HG02943 (cell line): ENCODE measurements around the gene KLHL9.
A peak's percentile ranks its signal among the peaks of the same experiment; 100 is the strongest.
"Not testable (repeated sequence)": the region's sequence is repeated elsewhere in the genome, so short reads cannot be mapped to it uniquely, and the experiment has no call there.

Experiments
- ATAC-seq: cut with Tn5 transposase; IDR thresholded peaks from one replicate; pipeline ENCODE4 v1.9.1; 2021; ENCODE audit warnings: mild to moderate bottlenecking, low read depth, moderate library complexity; ENCODE audit not compliant: unreplicated experiment

KLHL9 gene, protein sequence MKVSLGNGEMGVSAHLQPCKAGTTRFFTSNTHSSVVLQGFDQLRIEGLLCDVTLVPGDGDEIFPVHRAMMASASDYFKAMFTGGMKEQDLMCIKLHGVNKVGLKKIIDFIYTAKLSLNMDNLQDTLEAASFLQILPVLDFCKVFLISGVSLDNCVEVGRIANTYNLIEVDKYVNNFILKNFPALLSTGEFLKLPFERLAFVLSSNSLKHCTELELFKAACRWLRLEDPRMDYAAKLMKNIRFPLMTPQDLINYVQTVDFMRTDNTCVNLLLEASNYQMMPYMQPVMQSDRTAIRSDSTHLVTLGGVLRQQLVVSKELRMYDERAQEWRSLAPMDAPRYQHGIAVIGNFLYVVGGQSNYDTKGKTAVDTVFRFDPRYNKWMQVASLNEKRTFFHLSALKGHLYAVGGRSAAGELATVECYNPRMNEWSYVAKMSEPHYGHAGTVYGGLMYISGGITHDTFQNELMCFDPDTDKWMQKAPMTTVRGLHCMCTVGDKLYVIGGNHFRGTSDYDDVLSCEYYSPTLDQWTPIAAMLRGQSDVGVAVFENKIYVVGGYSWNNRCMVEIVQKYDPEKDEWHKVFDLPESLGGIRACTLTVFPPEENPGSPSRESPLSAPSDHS

DNA sequence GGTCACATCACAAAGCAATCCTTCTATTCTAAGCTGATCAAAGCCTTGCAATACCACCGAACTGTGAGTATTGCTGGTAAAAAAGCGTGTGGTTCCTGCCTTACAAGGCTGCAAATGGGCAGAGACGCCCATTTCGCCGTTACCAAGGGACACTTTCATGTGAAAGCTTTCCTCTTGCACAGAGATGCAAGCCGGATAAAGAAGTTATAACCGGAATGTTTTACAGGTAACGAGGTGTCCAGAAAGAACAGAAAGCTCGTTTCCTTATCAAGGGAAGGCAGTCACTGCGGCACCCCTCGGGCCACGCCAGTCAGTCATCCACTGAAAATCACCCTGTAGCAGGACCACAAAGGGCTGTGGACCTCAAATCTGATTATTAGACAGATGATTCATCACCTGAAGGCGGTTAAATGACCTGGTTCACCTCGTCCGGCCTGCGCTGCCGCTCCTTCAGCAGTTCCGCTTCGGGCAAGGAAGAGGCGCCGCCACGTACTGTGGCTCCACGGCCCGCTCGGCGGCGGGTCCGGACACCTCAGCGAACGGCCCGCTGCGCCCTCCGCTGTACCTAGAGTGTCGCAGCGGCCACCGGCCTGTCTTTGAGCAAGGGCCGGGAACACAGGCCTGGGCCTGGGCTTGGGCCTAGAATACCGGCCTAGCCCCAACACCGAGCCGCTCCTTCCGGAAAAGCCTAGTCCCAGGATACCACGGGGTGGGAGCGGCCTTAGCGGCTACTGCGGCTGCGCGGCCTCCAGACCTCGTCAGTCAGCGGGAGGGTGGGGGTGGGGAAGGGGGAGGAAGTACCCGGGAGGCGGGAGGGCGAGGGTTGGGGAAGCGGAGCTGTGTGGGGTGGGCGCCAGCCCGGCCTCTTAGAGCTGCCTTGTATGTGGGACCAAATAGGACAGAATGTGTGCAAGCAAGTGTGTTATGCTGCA lies at the start of gene KLHL9:
Gene KLHL9 (minus strand): TSS at position 704 of the 932 bp plus-strand sequence. CDS start 545 bp downstream, at position 159.
- ATAC-seq, result peak; percentile 86

DNA sequence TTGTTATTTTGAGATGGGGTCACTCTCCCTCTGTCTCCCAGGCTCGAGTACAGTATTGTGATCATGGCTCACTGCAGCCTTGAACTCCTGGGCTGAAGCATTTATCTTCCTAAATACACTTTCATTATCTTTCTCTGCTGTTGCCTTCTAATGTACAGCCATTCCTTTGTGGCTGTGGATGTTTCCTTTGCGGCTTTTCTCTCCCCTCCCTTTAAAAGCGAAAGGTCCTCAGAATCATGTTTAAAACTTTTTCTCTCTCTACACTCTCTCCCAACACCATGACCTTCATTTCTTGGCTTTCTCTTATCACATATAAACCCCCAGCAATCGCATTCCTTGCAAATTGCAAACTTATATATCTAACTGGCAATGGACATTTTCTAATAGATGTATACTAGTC lies 48.4 kb upstream of the KLHL9 start:
- no peak for ATAC-seq

DNA sequence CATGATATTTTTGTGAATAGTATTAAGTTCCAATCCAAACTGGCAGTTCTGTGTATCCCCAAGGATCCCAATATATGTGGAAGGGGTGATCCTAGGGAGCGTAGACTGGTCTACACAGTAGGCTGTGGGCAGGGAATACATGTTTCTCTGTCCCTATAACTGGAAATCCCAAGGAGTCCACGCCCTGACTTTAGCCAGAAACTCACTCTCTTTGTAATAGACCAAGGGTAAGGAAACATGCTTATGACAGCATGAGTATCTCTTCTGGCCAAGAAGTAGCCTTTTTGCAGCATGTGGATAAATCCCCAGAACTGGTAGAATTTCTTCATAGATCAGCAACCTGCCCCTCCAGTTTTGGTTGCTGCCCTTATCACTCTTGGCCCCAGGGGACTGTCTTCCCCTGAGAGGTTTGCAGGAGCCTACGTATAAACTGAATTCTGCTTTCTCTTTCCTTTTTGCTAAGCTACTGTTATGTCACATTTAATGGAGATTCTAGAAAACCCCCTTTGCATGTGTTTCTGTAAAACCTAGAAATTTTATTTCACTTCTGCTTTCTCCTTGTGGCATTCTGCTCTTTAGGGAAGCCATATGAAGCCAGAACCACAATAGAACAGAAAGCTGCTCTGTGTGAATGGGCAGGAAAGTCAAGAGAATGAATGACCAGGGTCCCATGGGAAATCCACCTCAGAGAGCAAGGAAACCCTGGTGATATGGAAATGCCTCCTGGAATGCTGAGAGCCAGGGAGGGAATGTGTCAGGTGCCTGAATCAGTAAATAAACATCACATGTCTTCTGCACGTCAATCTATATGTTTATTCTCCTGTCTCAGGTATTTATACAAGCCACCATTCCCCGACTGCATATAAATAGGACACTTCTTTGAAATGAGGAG lies 46.5 kb upstream of the KLHL9 start:
- peak; percentile 98 for ATAC-seq

DNA sequence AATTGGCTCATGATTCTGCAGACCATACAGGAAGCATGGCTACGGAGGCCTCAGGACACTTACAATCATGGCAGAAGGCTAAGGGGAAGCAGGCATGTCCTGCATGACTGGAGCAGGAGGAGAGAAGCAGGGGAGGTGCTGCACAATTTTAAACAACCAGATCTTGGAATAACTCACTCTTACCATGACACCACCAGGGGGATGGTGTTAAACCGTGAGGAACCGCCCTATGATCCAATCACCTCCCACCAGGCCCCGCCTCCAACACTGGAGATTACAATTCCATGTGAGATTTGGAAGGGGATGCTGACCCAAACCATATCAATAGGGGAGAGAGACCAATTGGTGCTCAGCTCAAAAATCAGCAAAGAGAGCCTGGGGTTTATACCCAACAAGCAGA lies 36.3 kb upstream of the KLHL9 start:
- ATAC-seq, result not testable (repeated sequence)

DNA sequence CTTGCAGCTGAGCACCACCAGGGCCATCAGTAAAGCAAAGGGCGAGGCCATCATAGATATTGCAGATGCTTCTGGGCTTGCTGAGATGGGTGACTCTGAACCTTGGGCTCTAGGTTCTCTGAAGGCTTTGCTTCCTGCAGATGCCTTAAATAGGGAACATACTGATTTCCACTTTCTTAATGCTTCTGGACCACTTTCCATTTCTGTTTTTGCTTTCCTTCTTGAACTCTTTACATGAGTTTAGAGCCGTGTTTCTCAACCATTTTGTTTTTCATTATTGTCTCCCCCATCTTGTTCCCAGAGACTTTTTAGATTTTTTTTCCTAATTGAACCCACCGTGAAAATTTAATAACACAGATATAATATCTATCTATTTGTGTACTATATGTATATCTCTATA lies 32.8 kb upstream of the KLHL9 start, which contains the start of gene IFNA13:
Gene IFNA13 (minus strand): TSS at position 101 of the 400 bp plus-strand sequence. CDS start 47 bp downstream, at position 54.
- ATAC-seq, result no peak

DNA sequence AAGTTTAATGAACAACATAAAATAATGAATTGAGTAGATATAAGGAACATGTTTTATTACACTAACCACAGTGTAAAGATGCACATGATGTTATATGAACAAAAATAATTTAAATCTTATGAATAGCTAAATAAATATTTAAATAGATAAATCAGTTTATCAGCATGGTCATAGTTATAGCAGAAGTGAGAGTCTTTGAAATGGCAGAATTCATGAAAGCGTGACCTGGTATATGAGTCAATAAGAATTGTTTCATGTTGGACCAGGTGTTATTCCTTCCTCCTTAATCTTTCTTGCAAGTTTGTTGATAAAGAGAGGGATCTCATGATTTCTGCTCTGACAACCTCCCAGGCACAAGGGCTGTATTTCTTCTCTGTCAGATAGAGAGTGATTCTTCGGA lies 32.0 kb upstream of the KLHL9 start:
- not testable (repeated sequence) for ATAC-seq

DNA sequence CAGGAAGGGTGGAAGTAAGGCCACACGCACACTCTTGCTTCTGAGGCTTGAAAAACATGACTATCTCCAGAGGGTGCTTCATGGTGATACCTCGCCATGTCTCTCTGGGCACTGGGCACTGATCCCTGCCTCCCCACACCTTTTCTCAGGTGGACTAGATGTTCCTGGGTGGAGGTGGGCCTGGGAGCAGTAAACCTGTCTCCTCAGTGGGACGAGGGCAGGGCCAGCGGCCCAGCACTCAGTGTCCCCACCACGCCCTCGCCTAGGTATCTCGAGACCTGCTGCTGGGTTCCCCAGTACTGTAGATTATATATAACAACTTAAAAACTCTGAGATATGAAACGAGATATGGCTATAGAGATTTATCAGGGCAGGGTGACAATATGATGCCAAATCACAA lies 27.1 kb upstream of the KLHL9 start:
- no peak for ATAC-seq

DNA sequence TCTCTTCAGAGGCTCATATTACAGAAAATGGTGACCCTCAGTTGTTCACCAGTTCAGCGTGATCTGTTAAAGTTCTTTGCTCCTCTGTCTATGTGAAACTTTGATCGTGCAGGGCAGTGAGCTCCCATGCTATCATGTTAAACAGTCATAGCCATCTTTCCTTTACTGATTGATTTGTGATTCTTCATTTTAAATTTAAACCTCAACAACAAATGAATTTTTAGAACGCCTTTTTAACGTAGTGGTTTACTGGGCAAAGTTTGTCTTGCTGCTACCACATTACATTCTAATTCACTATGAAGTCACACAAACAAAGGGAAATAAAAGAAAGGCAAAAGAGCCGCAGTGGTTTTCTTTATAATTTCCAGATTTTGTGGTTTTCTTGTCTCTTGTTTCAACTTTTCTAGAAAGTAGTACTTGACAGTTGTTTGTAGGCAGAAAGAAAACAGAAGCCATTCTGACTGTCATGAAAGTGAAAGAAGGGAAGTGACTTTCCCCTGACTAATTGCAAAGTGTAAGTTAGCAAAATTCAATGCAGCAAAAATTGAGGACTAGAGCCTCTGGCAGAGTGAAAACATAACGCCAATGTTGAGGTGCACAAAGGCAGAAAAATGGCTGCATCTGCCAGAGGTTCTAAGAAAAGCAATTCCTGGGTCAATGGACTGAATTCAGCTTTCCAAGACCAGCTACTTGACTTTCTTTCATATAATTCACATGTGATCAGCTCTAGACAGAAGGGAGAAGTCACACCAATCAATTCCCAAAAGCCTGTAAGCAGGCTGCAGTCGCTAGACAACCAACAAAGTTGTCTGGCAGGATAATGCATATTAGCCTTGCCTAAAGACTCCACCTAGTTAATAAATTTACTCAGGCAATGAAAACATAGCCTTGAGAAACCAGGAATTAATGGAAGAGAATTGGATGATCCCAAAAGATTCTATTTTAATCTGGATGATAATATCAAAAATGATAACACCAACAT lies 22.6 kb upstream of the KLHL9 start:
- ATAC-seq, result peak; percentile 78

DNA sequence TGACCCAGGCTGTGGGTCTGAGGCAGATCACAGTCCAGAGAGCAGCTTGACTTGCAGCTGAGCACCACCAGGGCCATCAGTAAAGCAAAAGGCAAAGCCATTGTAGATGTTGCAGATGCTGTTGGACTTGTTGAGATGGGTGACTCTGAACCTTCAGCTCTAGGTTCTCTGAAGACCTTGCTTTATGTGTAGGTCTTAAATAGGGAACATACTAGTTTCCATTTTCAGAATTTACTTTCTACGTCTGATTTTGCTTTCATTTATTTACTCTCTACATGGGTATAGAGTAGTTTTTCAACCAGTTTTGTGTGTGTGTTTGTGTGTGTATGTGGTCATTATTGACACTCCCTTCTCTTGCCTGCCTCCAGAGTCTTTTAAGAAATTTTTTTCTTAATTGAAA lies 15.6 kb upstream of the KLHL9 start, which contains the start of gene IFNA6:
Gene IFNA6 (minus strand): TSS at position 101 of the 400 bp plus-strand sequence. CDS start 0 bp downstream, at position 101.
- no peak for ATAC-seq

DNA sequence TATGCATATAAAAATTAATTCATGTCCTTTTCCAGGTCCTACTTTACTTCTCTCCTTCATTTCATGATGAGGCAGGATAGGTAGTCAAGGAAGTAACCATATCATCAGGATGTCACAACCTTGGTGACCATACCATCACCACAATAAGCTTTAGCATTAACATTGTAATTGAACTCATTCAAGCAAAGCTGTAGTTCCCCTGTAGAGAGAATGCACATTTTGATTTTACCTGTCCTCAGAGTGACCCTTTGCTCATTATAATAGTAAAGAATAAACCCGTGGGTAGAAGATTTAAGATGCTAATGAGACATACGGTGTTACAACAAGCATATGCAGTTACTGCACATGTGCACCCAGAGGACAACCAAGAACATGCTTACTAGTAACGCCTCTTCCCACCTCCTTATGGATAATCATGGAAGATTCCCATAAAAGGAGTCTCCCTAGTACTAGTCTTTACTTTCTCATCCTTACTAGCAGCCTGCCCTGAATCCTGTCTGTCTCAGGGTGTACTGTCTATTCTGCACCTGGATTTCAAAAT lies 13.3 kb upstream of the KLHL9 start:
- ATAC-seq, result no peak

DNA sequence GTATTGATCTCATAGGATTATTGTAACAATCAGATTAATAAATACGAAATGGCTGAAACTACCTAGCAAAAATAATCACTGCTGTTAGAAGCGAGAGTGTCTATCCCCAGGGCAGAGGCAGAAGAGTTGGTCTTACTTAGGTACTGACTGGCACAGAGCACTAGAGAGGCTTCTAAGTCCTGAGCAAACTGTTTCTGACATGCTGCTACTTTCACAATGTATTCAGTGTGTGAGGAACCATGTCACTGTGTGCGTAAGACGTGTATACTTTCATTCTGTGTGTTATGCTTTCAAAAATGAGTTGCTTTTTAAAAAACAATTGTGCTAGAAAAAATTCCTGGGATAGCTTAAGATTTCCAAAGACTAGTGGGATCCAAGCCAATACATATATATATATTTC lies 5.5 kb upstream of the KLHL9 start:
- ATAC-seq, result no peak

DNA sequence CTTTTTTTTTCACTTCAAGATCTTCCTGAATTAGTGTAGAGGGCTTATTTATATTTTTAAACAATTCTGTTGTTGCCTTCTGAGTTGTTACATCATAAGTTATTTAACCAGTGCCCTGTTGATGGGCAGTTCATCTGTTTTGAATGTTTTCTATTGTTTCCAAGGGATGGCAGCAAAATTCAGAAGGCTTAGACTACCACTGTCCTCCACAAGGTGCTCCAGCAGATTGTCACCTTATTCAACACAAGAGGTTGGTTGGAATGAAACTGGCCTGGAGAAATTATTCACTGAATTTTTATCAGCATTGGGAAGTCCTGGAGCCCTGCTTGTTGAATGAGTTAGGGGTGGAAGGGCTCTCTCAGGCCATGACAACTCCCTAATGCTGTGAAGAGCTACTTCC lies 1.3 kb upstream of the KLHL9 start:
- no peak for ATAC-seq

DNA sequence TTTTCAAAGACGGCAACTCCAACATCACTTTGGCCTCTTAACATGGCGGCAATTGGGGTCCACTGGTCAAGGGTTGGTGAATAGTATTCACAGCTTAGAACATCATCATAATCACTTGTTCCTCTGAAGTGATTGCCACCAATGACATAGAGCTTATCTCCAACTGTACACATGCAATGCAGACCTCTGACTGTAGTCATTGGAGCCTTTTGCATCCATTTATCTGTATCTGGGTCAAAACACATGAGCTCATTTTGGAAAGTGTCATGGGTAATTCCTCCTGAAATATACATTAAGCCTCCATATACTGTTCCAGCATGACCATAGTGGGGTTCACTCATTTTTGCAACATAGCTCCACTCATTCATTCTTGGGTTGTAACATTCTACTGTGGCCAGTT lies 2.0 kb downstream of the KLHL9 start:
- no peak for ATAC-seq

DNA sequence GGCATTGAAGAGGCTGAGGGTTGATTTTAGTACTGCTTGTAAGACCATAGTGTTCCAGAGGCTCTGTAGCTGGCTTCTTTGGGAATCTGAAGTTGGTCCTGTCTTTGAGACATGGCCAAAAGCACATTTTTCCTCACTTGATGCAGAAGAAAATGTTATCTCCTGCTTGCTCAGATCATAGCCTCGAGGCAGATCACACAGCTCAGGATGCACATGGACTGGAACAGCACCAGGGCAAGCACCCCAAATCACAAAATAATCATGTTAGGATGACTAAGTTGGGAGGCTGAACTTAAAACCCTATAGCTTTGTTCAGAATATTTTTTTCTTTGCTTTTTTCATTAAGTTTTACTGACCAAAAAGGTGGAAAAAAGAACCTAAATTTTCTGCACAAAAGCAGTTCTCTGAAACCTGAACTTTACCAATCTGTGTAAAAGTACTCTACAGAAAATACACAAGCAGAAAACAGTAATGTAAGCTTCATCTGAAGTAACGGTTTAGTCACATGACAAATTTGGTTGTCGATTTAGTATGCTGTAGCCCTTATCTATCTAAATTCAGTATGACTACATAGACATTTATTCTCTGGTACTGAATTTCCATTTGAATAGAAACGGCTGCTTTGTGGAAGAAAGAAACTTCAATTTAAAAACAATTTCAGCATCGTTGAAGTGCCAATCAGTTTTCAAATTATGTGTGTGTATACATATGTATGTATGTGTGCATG lies 3.4 kb downstream of the KLHL9 start:
- ATAC-seq, result no peak

DNA sequence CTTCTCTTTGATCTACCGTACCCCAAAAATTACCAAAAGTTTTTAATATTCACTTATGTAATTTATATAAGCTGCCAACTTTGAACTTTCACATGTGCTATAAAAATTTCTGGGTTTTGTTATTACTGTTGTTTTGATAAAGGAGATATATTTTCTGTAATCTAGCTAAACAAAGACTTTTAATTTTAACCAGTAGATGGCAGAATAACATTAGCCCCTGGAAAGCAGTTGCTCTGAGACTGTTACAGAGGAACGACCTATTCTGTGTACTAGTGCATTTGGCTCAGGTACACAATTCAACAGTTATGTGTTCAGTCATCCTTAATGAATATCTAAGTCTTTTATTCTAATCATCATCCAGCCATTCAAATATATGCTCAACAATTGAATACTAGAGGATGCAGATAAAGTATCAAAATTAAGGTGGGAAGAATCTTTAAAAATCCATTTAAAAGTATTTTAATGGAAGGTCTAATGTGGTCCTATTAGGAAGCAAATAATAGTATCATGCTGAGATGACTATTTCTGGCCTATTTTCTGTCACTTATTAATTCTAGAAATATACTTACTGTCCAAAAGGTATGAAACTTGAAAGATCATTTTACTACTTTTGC lies 8.6 kb downstream of the KLHL9 start:
- peak; percentile 71 for ATAC-seq

DNA sequence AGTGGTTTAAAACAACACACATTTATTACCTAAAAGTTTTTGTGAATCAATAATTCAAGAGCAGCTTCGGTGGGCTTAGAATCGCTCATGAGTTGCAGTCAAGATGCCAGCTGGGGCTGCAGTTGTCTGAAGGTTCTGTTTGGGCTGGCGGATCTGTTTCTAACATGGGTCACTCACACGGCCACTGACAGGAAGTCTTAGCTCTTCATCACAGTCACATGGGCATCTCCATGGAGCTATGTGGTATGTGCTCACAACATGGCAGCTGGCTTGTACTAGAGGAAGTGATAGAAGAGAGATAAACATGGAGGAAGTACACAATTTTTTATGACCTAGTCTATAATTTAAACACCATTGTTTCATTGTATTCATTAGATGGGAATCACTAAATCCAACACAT lies 11.2 kb downstream of the KLHL9 start:
- ATAC-seq, result no peak

DNA sequence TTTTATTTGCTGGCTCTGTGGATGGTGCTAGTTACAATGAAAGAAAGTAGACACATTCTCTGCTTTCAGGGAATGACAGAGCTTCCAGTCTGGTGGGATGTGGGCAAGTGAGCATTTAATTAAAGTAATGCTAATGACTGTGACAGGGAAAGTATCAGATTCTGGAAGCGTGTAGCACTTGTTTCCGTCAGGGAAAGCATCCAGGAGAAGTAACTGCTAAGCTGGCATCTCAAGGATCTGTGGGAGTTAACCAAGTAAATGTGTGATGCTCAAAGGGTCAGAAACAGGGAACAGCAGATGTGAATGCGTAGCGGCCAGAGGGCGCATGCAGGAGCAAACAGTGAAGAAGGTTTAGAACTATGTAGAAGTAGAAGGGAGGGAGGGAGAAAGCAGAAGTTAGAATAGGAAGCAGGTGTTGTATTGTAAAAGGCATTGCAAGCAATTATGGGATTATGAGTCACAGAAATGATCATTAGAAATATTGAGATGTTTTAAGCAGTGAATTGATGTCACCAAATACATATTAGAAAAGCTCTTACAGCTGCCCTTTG lies 12.2 kb downstream of the KLHL9 start:
- no peak for ATAC-seq
